HFF-Myc (cell line): Measurements from ENCODE around the gene FSTL4.

Source experiments
- DNase-seq: peaks from one replicate; pipeline ENCODE4 v3.0.0-alpha.2; 2011; ENCODE audit warnings: low read depth; ENCODE audit errors: extremely low read depth
- H3K4me3 ChIP-seq: replicated peaks from 2 replicates; pipeline ENCODE4 v1.5.1; 2011; ENCODE audit warnings: low read depth, mild to moderate bottlenecking, control low read depth, low read length
- TF ChIP-seq, protein P1 (sequence below): IDR thresholded peaks from 2 replicates; pipeline ENCODE4 v1.5.1; 2012; ENCODE audit warnings: mild to moderate bottlenecking, low read depth, low read length, control low read depth; ENCODE audit errors: missing control alignments

FSTL4 gene

DNA sequence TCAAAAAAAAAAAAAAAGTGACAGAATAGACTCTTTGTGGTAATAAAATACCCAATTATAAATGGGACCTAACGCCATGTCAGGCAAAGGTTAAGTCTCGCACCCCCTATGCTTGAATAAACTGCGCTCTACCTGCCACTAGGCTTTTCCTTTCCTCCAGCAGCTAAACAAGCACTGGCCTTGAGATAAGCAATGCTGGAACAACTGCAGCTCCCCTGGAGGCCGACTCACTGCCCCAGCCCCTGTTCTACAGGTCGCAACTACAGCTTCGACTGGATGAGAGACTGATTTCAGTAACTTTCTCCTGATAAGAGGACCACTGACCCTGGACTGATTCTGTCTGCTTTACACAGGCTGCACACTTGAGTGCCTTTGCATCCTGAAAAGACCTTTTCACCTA, 350.3 kb downstream of the FSTL4 start:
- TF ChIP-seq, protein P1, sequence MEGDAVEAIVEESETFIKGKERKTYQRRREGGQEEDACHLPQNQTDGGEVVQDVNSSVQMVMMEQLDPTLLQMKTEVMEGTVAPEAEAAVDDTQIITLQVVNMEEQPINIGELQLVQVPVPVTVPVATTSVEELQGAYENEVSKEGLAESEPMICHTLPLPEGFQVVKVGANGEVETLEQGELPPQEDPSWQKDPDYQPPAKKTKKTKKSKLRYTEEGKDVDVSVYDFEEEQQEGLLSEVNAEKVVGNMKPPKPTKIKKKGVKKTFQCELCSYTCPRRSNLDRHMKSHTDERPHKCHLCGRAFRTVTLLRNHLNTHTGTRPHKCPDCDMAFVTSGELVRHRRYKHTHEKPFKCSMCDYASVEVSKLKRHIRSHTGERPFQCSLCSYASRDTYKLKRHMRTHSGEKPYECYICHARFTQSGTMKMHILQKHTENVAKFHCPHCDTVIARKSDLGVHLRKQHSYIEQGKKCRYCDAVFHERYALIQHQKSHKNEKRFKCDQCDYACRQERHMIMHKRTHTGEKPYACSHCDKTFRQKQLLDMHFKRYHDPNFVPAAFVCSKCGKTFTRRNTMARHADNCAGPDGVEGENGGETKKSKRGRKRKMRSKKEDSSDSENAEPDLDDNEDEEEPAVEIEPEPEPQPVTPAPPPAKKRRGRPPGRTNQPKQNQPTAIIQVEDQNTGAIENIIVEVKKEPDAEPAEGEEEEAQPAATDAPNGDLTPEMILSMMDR: no peak
- DNase-seq: no peak
- no peak overlapping the region for H3K4me3 ChIP-seq

DNA sequence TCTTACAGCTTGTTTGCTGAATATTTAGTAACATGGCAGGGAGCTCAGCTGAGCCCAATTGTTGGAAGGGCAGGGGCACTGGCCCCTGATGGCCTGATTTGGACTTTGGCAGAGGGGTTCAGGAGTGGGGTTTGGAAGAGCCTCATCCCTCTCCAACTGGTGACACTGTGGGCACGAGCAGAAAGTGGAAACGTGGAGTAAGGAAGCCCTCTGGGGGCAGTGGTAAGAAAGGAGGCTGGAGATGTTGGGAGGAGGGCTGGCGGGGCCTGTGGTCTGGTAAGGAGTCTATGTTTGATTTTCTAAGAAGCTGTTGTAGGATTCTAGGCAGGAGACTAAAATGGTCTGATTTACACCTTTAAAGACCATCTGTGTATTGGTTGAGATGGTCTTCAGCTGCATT, 351.6 kb downstream of the FSTL4 start:
- TF ChIP-seq, protein P1: no peak
- no peak for DNase-seq
- H3K4me3 ChIP-seq: no peak overlapping the region

DNA sequence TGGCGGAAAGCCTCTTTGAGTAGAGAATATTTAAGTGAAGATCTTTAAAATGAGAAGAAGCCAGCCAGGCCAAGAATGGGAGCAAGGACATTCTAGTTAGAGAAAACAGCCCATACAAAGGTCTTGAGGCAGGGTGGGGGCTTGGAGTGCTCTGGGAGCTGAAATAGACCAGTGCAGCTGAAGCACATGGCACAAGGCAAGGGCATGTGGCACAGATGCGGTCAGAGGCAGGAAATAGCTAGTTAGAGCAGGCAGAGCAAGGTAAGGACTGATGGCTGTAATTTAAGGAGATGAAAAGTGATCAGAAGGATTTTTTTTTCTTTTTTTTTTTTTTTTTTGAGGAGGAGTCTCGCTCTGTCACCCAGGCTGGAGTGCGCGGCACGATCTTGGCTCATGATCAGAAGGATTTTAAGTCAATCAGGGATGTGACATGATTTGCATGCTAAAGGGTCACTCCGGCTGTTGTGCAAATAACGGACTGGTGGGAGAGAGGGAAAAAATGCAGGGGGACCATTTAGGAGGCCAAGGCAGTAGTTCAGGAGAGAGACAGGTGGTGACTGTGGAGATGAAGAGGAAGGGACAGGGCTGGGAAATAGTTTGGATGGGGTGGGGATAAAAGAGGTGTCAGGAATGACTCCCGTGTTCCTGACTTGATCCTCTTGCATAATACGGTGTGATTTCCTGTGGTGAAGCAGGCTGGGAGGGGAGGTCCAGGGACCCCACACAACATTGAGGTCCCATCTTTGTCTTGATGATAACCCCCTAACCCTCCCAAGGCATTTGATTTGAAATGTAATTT, 352.9 kb downstream of the FSTL4 start:
- TF ChIP-seq, protein P1: no peak
- no peak overlapping the region for H3K4me3 ChIP-seq
- DNase-seq: peak; percentile 37

DNA sequence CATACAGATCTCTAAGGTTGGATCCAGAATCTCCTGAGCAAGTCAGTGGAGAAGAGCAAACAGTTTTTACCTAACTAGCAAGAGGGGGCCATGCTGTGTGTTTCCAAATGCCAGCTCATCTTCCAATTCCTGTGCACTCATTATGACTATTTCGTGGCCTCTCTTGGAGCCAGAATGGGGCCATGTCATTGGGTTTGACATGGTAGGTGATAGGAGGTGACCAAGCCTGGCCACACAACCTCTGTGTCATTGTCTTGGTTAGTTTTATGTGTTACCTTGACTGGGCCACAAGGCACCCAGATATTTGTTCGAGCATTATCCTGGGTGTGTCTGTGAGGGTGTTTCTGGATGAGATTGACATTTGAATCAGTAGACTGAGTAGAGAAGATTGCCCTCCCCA, 354.4 kb downstream of the FSTL4 start:
- DNase-seq: no peak
- TF ChIP-seq, protein P1: no peak
- H3K4me3 ChIP-seq: no peak overlapping the region

DNA sequence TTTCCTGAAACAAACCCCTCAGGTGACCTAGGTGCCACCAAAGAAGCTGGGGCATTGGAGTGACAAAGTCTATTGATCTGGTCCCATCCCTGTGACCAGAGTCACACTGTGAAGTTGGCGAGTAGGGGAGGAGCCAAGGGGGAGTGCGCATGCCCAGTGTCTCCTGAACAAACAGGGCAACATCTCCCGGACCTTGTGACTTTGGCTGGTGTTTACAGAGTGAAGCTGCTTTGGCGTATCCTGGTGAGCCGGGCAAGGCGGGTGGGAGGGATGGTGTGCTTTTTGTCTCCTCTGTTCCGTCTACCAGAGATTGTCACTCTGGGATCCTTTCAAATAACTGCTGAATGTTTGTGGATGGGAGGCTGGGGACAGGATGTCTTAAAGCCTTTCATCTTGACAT, 356.1 kb downstream of the FSTL4 start:
- TF ChIP-seq, protein P1: no peak
- no peak overlapping the region for H3K4me3 ChIP-seq
- no peak for DNase-seq

DNA sequence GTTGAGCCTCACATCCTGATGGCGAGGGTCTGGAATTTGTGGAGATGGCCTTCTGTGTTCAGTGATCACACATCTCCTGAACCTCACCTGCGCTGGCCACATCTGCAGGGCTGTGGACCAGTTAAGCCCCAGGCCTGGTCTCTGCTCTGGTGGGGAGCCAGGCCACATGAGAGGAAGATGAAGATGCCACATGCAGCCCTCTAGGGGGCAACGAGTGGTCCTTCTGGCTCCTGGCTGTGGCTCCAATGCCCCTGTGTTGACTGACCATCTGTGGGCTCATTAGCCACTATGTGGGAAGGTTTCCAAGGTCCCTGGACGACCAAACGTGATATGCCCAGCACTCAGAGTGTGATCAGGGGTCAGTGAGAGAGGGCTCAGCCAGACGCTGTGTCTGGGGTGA, 357.5 kb downstream of the FSTL4 start:
- H3K4me3 ChIP-seq: no peak overlapping the region
- TF ChIP-seq, protein P1: no peak
- no peak for DNase-seq

DNA sequence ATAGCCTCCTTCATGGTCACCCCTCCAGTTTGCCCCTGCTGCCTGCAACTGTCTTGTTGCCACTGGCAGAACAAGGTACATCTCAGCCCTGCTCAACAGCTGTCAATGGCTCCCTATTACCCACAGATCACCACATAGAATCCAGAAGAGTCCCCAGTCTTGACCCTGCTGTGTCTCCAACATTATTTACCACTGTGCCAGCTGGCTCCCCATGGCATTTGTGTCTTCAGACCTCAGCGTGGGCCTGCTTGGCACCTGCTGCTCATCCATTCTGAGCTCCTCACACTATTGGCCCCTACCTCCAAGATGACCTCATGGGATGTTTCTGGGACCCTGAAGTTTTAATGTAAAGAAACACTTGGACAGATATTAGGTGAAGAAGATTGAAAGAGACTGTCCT, 358.7 kb downstream of the FSTL4 start:
- TF ChIP-seq, protein P1: no peak
- no peak for DNase-seq
- H3K4me3 ChIP-seq: no peak overlapping the region
